Measurements from ENCODE around the gene BPIFB3.

- TF ChIP-seq CTCF (conservative IDR thresholded peaks at IDR 0.05; ENCODE audit: low read depth, low read length) (no peak), EZH2 (IDR thresholded peaks at IDR 0.05; ENCODE audit: borderline replicate concordance, low read depth, low read length, poor library complexity, severe bottlenecking) (no peak)
Measured at GRCh38 chr20:33074675-33075074, 21.0 kb downstream of the BPIFB3 start.

Measured in A673 (cell line).